ENCODE data around the gene SH3PXD2A.

Gene SH3PXD2A

DNA sequence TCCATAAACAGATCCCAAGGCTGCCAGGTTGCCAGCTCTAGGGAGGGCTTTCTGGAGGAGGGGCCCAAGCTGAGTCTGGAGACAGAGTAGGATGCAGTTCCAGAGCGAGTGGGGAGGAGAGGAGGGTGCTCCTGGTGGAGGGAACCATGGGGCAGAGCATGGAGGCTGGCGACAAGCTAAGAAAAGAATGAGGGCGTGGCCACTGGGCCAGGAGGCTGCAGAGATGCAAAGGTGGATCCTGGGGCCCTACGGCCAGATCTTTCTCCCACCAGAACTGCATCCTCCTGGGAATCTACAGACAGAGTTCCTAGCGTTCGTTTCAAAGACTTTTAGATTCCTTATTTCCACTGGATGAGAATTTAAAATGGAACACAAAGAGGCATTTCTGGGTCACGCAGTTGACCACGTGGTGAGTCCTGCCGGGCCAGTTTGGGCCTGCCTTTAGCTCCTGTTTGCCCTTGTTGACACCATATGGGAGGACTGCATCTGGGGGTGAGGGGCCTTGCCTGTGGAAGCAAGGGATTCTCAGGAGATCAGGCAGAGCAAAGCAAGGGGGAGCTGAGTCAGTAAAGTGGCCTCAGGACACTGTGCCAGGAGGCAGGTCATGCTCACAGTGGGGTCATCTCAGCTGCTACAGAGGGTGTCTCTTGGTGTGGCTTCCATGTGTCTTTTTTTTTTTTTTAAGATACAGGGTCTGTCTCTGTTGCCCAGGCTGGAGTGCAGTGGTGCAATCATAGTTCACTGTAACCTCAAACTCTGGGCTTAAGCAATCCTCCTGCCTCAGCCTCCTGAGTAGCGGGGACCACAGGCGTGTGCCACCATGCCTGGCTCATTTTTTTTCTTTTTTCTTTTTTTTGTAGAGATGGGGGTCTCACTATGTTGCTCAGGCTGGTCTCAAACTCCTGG is 137.8 kb downstream of the SH3PXD2A start:
- DNase-seq: no peak

- DNase-seq: no peak
Measured at GRCh38 chr10:103716206-103717160, 138.9 kb downstream of the SH3PXD2A start.

DNA sequence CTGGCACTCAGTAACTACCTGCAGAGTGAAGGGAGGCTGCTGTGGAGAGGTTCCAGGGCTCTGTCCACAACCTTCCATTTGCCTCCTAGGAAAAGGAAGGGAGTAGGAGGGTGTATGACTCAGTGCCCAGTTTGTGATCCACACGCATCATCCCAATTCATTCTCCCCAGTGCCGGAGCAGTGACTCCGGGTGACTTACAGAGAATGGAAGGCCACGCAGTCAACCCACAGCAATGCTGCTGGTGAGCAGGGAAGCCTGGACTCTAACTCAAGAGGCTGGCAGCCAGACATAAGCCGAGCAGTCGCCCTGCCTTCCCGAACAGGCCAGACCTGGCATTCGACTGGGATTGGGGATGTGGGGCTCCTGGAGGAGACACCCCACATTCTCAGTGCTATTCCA is 139.9 kb downstream of the SH3PXD2A start:
- DNase-seq: no peak

DNA sequence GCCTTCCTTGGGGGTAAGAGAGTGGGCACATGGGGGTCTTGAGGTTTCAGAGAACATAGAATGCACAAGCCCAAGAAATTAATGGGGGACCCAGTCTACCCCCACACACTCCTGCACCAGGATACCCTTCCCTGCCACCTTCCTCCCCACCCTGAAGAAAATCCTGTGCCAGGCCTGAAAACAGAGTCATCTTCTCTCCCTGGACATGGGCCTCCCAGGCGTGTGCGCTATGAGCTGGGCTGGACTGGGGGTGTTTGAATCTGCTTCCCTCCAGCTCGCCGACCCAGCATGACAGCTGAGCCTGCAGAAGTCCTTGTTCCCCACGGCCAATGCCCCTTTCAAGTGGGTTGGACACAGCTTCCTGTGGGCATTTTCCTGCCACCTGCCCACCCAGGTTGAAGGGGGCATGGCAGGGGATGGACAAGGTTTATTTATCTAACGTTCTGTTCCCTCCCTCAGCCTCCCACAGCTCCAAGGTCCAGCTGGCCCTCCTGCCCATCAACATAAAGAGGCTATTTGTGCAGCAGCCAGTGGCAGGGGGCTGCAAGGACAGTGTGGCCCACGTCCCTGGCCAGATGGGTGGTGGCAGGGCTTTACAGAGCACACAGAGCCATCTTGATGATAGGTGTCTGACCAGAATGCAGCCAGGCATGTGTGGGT is 141.0 kb downstream of the SH3PXD2A start:
- DNase-seq: no peak

GRCh38 chr10:103713676-103714075 is 141.7 kb downstream of the SH3PXD2A start:
- no peak for DNase-seq

GRCh38 chr10:103712898-103713498 is 142.4 kb downstream of the SH3PXD2A start:
- DNase-seq: no peak

DNA sequence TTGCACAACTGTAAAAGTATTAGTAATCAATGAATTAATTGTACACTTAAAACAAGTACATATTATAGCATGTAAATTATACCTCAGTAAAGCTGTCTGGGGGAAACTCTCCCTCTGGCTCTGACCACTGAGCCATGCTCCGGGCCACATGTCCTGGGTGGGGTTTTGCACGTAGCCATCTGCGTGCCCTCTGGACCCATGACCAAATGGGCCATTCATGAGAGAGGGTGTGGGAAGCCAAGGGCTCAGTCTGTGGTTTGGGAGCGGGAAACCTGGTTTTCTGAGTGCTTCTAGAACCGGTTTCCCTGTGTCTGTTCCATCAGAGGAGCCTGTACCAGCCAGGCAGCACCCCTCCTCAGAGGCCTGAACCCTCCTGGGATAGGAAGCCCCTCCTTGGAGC is 143.2 kb downstream of the SH3PXD2A start:
- DNase-seq: no peak

GRCh38 chr10:103711351-103711994 is 143.9 kb downstream of the SH3PXD2A start:
- DNase-seq: no peak

- no peak for DNase-seq
Measured at GRCh38 chr10:103710490-103710889, 144.9 kb downstream of the SH3PXD2A start.

- no peak for DNase-seq
Measured at GRCh38 chr10:103709341-103709920, 145.9 kb downstream of the SH3PXD2A start.

GRCh38 chr10:103708627-103709288 is 146.6 kb downstream of the SH3PXD2A start:
- DNase-seq: no peak

DNA sequence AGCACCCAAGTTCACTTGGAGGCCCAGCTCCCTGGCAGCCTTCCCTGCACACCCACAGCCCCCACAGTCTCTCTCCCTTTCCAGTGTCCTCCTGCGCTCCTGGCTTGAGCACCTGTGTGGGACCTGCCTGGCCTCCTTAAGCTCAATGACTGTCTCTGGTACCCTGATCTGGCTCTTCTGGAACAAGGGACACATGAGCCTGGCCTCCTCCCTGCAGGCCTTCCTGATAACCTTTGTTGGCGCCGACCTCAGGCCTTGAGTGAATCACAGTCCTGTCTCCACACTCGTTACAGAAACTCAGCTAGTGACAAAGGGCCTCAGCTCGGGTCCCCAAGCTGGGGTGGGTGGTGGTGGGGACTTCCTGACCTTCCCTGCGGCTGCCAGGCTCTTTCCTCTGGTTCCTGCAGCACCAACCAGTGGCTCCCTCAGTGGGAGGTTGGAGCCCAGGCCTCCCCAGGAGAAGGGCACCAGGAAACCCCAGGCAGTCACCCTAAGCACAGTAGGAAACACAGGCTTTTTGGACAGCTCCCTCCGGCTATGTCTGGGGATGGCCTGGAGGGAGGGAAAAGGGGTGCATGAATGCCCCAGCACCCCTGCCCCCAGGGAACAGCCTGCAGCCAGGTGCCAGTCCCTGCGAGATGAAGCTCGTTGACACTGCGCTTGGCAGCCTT is 147.3 kb downstream of the SH3PXD2A start:
- no peak for DNase-seq

GRCh38 chr10:103706762-103707161 is 148.6 kb downstream of the SH3PXD2A start:
- DNase-seq: no peak

DNA sequence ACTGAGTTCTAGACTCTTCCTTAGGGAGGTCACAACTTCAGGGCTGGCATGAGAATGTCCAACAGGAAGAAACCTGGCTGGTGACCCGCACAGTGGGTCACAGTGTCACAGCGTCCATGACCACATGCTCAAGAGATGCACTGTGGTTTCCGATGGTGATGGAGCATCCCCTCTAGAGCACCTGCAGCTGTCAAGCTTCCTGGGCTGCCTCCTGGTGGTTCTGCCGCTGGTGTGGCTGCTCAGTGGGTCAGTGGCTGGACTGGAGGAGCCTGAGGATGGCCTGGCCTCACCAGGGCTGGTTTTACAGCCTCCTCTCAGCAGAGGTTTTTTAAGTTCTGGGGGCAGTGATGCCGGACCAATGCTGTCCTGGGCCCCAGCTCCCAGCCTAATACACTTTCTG is 149.3 kb downstream of the SH3PXD2A start:
- DNase-seq: no peak

DNA sequence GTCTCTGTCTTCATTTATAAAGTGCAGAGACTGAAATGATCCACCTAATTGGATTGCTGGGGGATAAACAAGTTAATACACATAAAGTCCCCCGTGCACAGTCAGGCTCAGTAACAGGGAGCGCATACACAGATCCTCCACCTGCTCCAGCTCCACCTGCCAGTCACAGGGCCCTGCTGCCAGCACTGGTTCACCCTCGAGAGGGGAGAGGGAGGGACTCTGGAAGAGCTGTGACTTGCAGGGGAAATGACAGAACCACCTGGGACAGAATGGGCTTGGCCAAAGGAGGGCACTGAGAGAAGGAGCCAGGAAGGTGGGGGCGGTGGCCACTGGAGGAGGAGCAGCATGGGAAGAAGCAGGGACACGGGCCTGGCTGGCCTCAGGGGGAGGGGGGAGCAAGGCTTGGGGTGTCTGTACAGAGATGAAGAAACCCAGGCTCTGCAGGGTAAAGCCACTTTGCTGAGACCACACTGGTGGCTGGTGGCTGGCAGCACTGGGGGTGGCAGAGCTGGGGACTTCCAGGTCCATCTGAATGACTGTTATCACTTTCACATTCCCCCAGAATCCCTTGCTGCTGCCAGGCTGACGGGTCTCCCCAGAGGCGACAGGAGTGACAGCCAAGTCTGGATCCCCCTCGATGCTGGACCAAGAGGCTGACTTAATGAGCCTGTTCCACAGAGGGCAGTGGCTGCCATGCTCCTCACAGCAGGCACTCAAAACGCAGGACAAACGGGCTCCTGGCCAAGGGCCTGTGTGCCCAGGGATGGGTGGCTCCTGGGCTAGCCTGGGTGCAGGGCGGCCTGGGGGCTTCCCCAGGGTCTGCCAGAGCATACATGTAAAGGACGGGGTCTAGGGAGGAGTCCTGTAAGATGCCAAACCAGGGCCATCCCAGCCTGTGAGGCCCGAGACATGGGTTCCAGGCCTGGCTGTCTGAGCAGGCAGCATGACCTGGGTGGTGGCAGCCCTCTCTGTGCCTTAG is 151.1 kb downstream of the SH3PXD2A start:
- DNase-seq: no peak

DNA sequence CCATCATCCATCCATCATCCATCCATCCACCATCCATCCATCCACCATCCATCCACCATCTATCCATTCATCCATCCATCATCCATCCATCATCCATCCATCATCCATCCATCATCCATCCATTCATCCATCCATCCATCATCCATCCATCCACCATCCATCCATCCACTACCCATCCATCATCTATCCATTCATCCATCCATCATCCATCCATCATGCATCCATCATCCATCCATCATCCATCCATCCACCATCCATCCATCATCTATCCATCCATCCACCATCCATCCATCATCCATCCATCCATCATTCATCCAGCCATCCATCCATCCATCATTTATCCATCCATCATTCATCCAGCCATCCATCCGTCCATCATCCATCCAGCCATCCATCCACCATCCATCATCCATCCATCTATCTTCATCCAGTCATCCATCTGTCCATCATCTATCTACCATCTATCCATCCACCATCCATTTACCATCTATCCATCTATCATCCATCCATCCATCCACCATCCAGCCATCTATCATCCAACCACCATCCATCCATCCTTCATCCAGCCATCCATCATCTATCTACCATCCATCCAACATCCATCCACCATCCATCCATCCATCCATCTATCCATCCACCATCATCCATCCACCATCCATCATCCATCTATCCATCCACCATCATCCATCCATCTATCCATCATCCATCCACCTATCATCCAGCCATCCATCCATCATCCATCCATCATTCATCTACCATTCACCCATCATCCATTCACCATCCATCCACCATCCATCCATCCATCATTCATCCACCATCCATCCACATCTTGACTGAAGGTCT is 153.8 kb downstream of the SH3PXD2A start:
- DNase-seq: no peak

DNA sequence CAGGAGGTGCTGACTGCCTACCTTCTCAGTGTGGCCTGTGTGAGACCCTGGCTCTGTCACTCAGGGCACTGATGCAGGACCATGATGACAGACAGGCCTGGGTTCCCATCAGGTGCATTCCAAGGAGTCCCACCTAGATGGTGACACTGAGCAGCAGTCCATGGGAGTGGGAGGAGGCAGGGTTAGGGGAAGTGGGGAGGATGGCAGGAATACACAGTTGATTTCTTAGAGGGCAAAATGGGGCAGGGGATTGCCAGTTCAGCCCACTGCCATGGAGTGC is 155.0 kb downstream of the SH3PXD2A start:
- DNase-seq: no peak

DNA sequence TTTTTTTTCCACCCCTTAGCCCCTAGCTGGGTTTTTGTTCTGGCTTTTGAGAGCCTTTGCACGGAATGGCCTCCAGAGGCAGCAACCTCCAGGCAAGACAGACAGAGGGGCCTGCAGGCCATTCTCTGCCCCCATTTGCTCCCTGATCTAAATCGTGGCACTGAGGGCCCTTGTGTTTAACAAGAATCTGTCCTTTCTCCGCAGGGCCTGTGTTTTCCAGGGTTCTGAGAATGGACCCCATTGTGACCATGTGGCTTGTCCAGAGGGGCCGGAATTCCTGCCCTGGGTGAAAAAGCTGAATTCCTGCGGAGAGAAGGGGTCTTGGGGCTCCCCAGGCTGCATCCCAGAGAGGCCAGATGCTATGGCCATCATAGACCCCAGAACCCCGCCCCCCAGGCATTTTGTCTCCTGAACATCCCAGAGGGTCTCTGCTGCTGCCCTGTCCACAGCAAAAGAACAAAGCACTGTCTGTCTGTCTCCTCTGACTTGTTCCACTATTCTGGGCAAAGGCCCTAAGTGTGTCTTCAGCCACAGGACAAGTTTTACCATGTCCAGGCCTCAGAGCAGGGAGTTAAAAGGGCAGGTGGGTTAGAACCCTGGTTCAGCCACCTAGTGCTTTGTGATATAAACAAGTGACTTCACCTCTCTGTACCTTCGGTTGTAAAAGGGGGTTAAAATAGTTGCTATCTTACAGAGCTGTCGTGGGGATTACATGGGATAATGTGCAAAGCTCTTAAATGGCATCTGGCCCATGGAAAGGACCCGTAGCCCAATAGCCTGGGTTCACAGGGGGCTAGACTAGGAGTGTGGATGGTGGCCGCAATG is 155.6 kb downstream of the SH3PXD2A start:
- no peak for DNase-seq

Data from SHP77 treated with DMSO at 0.1 percent for 48 hours (cell line).